Tibial artery (tissue), 4 donors: Measurements from ENCODE around the gene MYL9.

Source experiments
- DNase-seq, 2 donors: peaks; one replicate each; pipeline ENCODE4 v3.0.0-alpha.2; 2019
- H3K27ac ChIP-seq, 2 donors: fragments of 200-600 bp; sonication (generic) in 1 of 2; 1 replicate in 1 of 2; 2 replicates in 1 of 2; pipeline ENCODE4 v1.5.1; 2018 to 2019; ENCODE audit warnings: mild to moderate bottlenecking in 1 of 2
- H3K27me3 ChIP-seq, 2 donors: fragments of 200-600 bp; sonication (generic) in 1 of 2; one replicate each; pipeline versions ENCODE4 v1.5.1 to v1.6.0; 2016 to 2019
- H3K36me3 ChIP-seq, 3 donors: fragments of 200-600 bp; sonication (generic) in 2 of 3; one replicate each; pipeline ENCODE4 v1.5.1; 2016 to 2019; ENCODE audit warnings: mild to moderate bottlenecking in 2 of 3
- H3K4me1 ChIP-seq, 4 donors: fragments of 200-600 bp; sonication (generic) in 2 of 4; 1 replicate in 3 of 4; 2 replicates in 1 of 4; pipeline ENCODE4 v1.5.1; 2016 to 2019
- H3K4me3 ChIP-seq, 2 donors: fragments of 200-600 bp; sonication (generic) in 1 of 2; 1 replicate in 1 of 2; 2 replicates in 1 of 2; pipeline ENCODE4 v1.5.1; 2018 to 2019; ENCODE audit warnings: mild to moderate bottlenecking in 2 of 2
- H3K9me3 ChIP-seq, 3 donors: fragments of 200-600 bp; sonication (generic) in 1 of 3; one replicate each; pipeline ENCODE4 v1.5.1; 2016 to 2019
- intact Hi-C: fragments of 100-400 bp; cut with DNase I; formaldehyde crosslinking; loops from one replicate; pipeline ENCODE4 v1.15.0; 2023; ENCODE audit warnings: low total_unique reads
- TF ChIP-seq, protein P1 (sequence below), 2 experiments: fragments of 200-600 bp in 1 of 2; fragments of 450-650 bp in 1 of 2; IDR thresholded peaks; one replicate each; pipeline ENCODE4 v1.5.1; 2017 to 2019; ENCODE audit warnings: antibody characterized with exemption in 2 of 2, mild to moderate bottlenecking in 1 of 2, moderate library complexity in 1 of 2

MYL9 gene

GRCh38 chr20:36591854-36592641 is 50.7 kb downstream of the MYL9 start:
- Histone ChIP-seq H3K27me3 (no peaks in the 10 kb centered on the region), H3K4me3 (no peak overlapping the region), H3K9me3 (no peaks in the 10 kb centered on the region), H3K4me1 (no peaks in the 10 kb centered on the region), H3K27ac (no peak overlapping the region), H3K36me3 (peaks cover 0 to 48% (median 7%) of the 10 kb centered on the region in 3 donors)
- intact Hi-C loops, result no loop called here
- DNase-seq, result no peak
- TF ChIP-seq, protein P1, sequence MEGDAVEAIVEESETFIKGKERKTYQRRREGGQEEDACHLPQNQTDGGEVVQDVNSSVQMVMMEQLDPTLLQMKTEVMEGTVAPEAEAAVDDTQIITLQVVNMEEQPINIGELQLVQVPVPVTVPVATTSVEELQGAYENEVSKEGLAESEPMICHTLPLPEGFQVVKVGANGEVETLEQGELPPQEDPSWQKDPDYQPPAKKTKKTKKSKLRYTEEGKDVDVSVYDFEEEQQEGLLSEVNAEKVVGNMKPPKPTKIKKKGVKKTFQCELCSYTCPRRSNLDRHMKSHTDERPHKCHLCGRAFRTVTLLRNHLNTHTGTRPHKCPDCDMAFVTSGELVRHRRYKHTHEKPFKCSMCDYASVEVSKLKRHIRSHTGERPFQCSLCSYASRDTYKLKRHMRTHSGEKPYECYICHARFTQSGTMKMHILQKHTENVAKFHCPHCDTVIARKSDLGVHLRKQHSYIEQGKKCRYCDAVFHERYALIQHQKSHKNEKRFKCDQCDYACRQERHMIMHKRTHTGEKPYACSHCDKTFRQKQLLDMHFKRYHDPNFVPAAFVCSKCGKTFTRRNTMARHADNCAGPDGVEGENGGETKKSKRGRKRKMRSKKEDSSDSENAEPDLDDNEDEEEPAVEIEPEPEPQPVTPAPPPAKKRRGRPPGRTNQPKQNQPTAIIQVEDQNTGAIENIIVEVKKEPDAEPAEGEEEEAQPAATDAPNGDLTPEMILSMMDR (IDR thresholded peaks at IDR 0.05), result peak; percentile 32 to 45

DNA sequence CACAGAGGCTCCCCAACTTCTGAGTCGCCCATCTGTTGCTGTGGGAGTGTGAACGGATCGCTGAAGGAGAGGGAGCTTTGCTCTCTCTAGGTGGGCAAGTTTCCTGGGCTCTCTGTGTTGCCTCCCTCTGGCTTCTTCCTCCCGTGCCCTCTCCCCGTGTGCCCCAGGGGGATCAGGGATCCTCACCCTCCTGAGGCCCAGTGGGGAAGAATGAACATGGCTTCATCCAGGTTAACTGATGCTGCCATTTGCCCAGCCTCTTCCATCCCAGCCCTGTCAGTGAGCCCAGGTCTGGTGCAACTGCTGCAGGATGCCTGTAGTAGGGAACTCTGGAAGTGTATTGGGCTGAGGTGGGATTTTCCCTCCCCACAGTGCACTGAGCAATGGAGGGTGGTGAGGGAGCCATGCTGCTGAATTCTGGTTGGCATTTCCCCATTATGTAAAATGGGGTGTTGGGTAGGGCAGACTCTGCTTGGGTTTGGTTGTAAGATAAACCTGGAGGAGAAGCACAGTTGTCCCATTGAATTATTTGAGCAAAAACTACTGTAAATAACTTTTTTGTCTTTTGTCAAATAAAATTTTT is 52.1 kb downstream of the MYL9 start:
- no peak overlapping the region for H3K4me3 ChIP-seq
- H3K4me1 ChIP-seq, result no peaks in the 10 kb centered on the region
- peaks cover 0 to 44% (median 7%) of the 10 kb centered on the region in 3 donors for H3K36me3 ChIP-seq
- TF ChIP-seq, protein P1 (IDR thresholded peaks at IDR 0.05), result no peak
- intact Hi-C loops, result no loop called here
- H3K27me3 ChIP-seq, result no peaks in the 10 kb centered on the region
- DNase-seq, result no peak
- H3K9me3 ChIP-seq, result no peaks in the 10 kb centered on the region
- H3K27ac ChIP-seq, result no peak overlapping the region

- H3K4me1 ChIP-seq, result peaks cover 0 to 3% (median under 1%) of the 10 kb centered on the region in 4 donors
Observed at GRCh38 chr20:36599912-36600345, 58.6 kb downstream of the MYL9 start.

More at GRCh38 chr20:36599912-36600345, 58.6 kb downstream of the MYL9 start:
- no peak for DNase-seq
- Histone ChIP-seq H3K36me3 (no peaks in the 10 kb centered on the region), H3K27me3 (no peaks in the 10 kb centered on the region), H3K4me3 (no peak overlapping the region), H3K27ac (no peak overlapping the region), H3K9me3 (no peaks in the 10 kb centered on the region)
- TF ChIP-seq, protein P1 (IDR thresholded peaks at IDR 0.05), result no peak
- intact Hi-C loops, result loop anchor here (10.0 kb wide), 1 partner anchor 45 kb away; no protein-coding TSS in a partner anchor
